Measurements from ENCODE around the gene RNASEH2A. TPM values are rescaled to one million over a fixed set of nuclear protein-coding genes. Genes with fewer than 3 reads are reported as not detected.

Gene RNASEH2A
- polyA plus RNA-seq, 2 of the 4 experiments (the other 2 are of a cell fraction) = 37.2 to 45.5 TPM

DNA sequence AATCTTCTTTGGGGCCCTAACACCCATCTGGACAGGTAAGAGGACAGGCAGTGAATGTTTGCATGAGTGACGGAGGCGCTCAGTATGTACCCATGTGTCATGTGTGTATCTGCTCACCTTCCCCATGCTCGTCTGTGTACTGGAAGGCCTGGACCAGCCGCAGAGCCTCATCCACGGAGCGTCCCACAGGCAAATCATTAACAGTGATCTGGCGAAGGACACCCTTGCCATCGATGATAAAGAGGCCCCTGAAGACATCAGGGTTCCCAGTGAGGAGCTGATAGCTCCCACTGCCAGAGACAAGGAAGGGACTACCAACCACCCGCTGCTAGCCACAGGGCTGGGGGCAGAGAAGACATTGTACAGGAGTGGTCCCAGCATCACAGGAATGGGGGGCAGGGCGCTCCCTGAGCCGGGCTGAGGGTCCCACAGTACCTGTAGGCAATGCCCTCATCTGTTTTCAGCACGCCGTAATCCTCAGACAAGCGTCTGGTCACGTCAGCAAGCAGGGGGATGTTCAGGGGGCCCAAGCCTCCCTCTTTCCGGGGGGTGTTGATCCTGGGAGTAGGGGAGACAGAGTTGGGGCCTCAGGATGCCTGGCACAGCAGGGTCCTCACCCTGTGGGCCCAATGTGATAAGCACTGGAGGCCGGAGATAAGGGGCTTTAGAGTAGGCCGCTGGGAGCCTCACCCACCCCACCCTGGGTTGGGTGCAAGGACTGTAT is 6.5 kb upstream of the RNASEH2A start:
- DNase-seq (ENCODE audit: low read depth in 1 of 2, low spot score in 1 of 2) = no peak
- Histone ChIP-seq H3K4me3 (no peak overlapping the region), H3K4me1 (peaks cover 12% of the 10 kb centered on the region), H3K4me2 (no peak overlapping the region), H3K27ac (no peak overlapping the region), H3K9me3 (no peaks in the 10 kb centered on the region)
- 74% methylated on average over 12 of the region's 18 CpGs for WGBS (ENCODE audit: missing lambda C conversion rate)
- TF ChIP-seq HOXB13 (CRISPR knock-in tag; IDR thresholded peaks at IDR 0.05; ENCODE audit: low read depth) (no peak), HDAC2 (IDR thresholded peaks at IDR 0.05) (no peak), RNF2 (IDR thresholded peaks at IDR 0.05; ENCODE audit: borderline replicate concordance, low read depth) (no peak), HOXB5 (CRISPR knock-in tag; IDR thresholded peaks at IDR 0.05) (no peak), CHD4 (IDR thresholded peaks at IDR 0.05; ENCODE audit: borderline replicate concordance) (no peak), CBX2 (IDR thresholded peaks at IDR 0.05; ENCODE audit: borderline replicate concordance, low read depth) (no peak), ESRRA (IDR thresholded peaks at IDR 0.05; ENCODE audit: borderline replicate concordance, low read length) (no peak), EHMT2 (IDR thresholded peaks at IDR 0.05; ENCODE audit: low read depth) (no peak), RARB (CRISPR knock-in tag; IDR thresholded peaks at IDR 0.05) (no peak), BHLHE40 (IDR thresholded peaks at IDR 0.05; ENCODE audit: low read depth, low read length) (no peak), MYC (IDR thresholded peaks at IDR 0.05; ENCODE audit: borderline replicate concordance, low read length) (no peak), EHF (CRISPR knock-in tag; IDR thresholded peaks at IDR 0.05) (no peak), HEYL (CRISPR knock-in tag; IDR thresholded peaks at IDR 0.05) (no peak), KDM1A (IDR thresholded peaks at IDR 0.05; ENCODE audit: low read depth) (no peak)
- TF ChIP-seq, protein P1, sequence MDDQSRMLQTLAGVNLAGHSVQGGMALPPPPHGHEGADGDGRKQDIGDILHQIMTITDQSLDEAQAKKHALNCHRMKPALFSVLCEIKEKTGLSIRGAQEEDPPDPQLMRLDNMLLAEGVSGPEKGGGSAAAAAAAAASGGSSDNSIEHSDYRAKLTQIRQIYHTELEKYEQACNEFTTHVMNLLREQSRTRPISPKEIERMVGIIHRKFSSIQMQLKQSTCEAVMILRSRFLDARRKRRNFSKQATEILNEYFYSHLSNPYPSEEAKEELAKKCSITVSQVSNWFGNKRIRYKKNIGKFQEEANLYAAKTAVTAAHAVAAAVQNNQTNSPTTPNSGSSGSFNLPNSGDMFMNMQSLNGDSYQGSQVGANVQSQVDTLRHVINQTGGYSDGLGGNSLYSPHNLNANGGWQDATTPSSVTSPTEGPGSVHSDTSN (IDR thresholded peaks at IDR 0.05) = no peak
- TF ChIP-seq, protein P2, sequence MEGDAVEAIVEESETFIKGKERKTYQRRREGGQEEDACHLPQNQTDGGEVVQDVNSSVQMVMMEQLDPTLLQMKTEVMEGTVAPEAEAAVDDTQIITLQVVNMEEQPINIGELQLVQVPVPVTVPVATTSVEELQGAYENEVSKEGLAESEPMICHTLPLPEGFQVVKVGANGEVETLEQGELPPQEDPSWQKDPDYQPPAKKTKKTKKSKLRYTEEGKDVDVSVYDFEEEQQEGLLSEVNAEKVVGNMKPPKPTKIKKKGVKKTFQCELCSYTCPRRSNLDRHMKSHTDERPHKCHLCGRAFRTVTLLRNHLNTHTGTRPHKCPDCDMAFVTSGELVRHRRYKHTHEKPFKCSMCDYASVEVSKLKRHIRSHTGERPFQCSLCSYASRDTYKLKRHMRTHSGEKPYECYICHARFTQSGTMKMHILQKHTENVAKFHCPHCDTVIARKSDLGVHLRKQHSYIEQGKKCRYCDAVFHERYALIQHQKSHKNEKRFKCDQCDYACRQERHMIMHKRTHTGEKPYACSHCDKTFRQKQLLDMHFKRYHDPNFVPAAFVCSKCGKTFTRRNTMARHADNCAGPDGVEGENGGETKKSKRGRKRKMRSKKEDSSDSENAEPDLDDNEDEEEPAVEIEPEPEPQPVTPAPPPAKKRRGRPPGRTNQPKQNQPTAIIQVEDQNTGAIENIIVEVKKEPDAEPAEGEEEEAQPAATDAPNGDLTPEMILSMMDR (IDR thresholded peaks at IDR 0.05) = no peak
- TF ChIP-seq, protein P3, sequence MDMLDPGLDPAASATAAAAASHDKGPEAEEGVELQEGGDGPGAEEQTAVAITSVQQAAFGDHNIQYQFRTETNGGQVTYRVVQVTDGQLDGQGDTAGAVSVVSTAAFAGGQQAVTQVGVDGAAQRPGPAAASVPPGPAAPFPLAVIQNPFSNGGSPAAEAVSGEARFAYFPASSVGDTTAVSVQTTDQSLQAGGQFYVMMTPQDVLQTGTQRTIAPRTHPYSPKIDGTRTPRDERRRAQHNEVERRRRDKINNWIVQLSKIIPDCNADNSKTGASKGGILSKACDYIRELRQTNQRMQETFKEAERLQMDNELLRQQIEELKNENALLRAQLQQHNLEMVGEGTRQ (IDR thresholded peaks at IDR 0.05) = no peak
- CTCF ChIA-PET = interaction anchor here (1.3 to 17.4 kb wide), 3 partner anchors 33 to 122 kb away, joined by 3 to 901 read pairs (median 44); partner anchors contain the start of gene HOOK2
- no peak for ATAC-seq
- POLR2A ChIA-PET = no interaction called here
- no peak for FAIRE-seq

DNA sequence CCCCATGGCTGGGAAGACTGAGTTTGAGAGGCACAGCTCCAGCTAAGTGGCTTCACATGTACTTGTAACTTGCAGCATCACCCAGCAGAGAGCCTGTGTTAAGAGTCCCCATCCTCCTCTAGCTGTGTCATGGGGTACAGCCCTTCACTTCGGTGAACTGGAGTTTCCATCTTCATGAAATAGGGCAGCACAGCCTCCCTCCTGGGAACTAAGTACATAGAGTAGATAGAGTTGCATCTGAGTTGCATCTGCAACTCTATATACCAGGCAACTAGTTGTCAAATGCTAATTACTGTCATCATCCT is 6.0 kb upstream of the RNASEH2A start:
- no peak for DNase-seq (ENCODE audit: low read depth in 1 of 2, low spot score in 1 of 2)
- no CpG with 5 or more reads among the region's 1 CpG for WGBS (ENCODE audit: missing lambda C conversion rate)
- ChIA-PET POLR2A (no interaction called here), CTCF (interaction anchor here (1.3 to 17.4 kb wide), 3 partner anchors 33 to 123 kb away, joined by 3 to 901 read pairs (median 44); partner anchors contain the start of gene HOOK2)
- Histone ChIP-seq H3K9me3 (no peaks in the 10 kb centered on the region), H3K4me1 (peaks cover 9% of the 10 kb centered on the region), H3K4me3 (no peak overlapping the region), H3K4me2 (no peak overlapping the region), H3K27ac (no peak overlapping the region)
- ATAC-seq = no peak
- TF ChIP-seq, protein P3 (IDR thresholded peaks at IDR 0.05) = no peak
- FAIRE-seq = no peak

DNA sequence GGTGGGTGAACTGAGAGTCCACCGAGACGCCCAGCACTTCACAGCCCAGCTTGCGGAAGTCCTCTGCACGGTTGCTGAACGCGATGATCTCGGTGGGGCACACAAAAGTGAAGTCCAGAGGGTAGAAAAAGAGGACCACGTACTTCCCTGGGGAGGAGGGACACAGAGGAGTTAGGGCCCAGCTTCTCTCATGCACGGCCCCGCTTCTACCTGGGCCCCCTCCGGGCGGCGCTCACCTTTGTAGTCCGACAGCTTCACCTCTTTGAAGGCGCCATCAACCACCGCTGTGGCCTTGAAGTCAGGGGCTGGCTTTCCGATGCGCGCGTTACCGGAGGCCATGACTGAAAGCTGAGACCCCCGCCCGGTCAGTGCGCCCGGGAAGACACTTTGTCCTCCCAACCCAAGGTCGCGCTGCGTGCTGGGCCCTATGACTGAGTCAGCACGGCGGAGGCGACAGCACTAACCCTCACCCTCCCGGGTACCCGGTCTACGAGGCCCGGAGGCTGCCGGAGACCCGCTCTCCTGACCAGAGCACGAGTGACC is 5.4 kb upstream of the RNASEH2A start:
- FAIRE-seq (no peak), DNase-seq (ENCODE audit: low read depth in 1 of 2, low spot score in 1 of 2) (no peak), ATAC-seq (no peak)
- H3K27ac ChIP-seq = no peak overlapping the region
- H3K4me3 ChIP-seq = no peak overlapping the region
- H3K4me1 ChIP-seq = peaks cover 4% of the 10 kb centered on the region
- WGBS (ENCODE audit: missing lambda C conversion rate) = 94% methylated on average over 17 of the region's 38 CpGs
- no peak overlapping the region for H3K4me2 ChIP-seq
- CTCF ChIA-PET = interaction anchor here (17.4 kb wide), 1 partner anchor 34 kb away, joined by 901 read pairs; the partner anchor contains the start of gene HOOK2
- H3K9me3 ChIP-seq = no peaks in the 10 kb centered on the region
- POLR2A ChIA-PET = no interaction called here
- TF ChIP-seq NPAS2 (CRISPR knock-in tag; IDR thresholded peaks at IDR 0.05; ENCODE audit: borderline replicate concordance) = no peak
- no peak for TF ChIP-seq JUNB (IDR thresholded peaks at IDR 0.05)
- no peak for TF ChIP-seq EP300 (IDR thresholded peaks at IDR 0.05)
- TF ChIP-seq CHD4 (IDR thresholded peaks at IDR 0.05; ENCODE audit: borderline replicate concordance) = no peak
- TF ChIP-seq RAD21 (conservative IDR thresholded peaks at IDR 0.05 in 1 of 2, IDR thresholded peaks at IDR 0.05 in 1 of 2) = no peak
- TF ChIP-seq ZFP36 (IDR thresholded peaks at IDR 0.05; ENCODE audit: borderline replicate concordance, partially characterized antibody) = no peak
- no peak for TF ChIP-seq HOXA7 (CRISPR knock-in tag; IDR thresholded peaks at IDR 0.05)
- no peak for TF ChIP-seq HOXB13 (CRISPR knock-in tag; IDR thresholded peaks at IDR 0.05; ENCODE audit: low read depth)
- TF ChIP-seq POLR2AphosphoS2 (conservative IDR thresholded peaks at IDR 0.05; ENCODE audit: low read length) = no peak
- TF ChIP-seq, protein P1 (IDR thresholded peaks at IDR 0.05) = no peak
- TF ChIP-seq POLR2A (IDR thresholded peaks at IDR 0.05; ENCODE audit: low read length) = no peak
- TF ChIP-seq SREBF2 (IDR thresholded peaks at IDR 0.05) = no peak
- no peak for TF ChIP-seq RCOR1 (IDR thresholded peaks at IDR 0.05; ENCODE audit: low read depth, low read length)
- TF ChIP-seq, protein P3 (IDR thresholded peaks at IDR 0.05) = no peak
